CD4-positive, alpha-beta T cell treated with Interleukin-17A for 1 hour (primary cell): ENCODE data around the gene TMPRSS9.

ENCODE experiments used
- DNase-seq: peaks from one replicate; pipeline ENCODE4 v3.0.0-alpha.2; 2020

TMPRSS9 gene

GRCh38 chr19:2330255-2330631, 29.8 kb upstream of the TMPRSS9 start:
- no peak for DNase-seq

GRCh38 chr19:2330632-2331284, 29.3 kb upstream of the TMPRSS9 start:
- DNase-seq, result no peak

GRCh38 chr19:2331601-2332246, 28.3 kb upstream of the TMPRSS9 start:
- DNase-seq, result no peak

GRCh38 chr19:2332341-2333026, 27.6 kb upstream of the TMPRSS9 start:
- DNase-seq, result peak; percentile 45

GRCh38 chr19:2333027-2333806, 26.8 kb upstream of the TMPRSS9 start:
- no peak for DNase-seq

- DNase-seq, result no peak
These were observed 26.3 kb upstream of the TMPRSS9 start for GRCh38 chr19:2333807-2334211.

GRCh38 chr19:2334426-2334825, 25.6 kb upstream of the TMPRSS9 start:
- DNase-seq, result no peak

- no peak for DNase-seq
These were observed 24.8 kb upstream of the TMPRSS9 start for GRCh38 chr19:2334986-2335846.

- DNase-seq, result no peak
These were observed 24.2 kb upstream of the TMPRSS9 start for GRCh38 chr19:2335848-2336247.

GRCh38 chr19:2336528-2337328, 23.3 kb upstream of the TMPRSS9 start:
- no peak for DNase-seq

GRCh38 chr19:2337329-2337707, 22.7 kb upstream of the TMPRSS9 start:
- no peak for DNase-seq

GRCh38 chr19:2338055-2338615, 21.9 kb upstream of the TMPRSS9 start:
- no peak for DNase-seq

- DNase-seq, result no peak
These were observed 21.1 kb upstream of the TMPRSS9 start for GRCh38 chr19:2338751-2339643.

- no peak for DNase-seq
These were observed 20.3 kb upstream of the TMPRSS9 start for GRCh38 chr19:2339644-2340310.

- DNase-seq, result no peak
These were observed 19.4 kb upstream of the TMPRSS9 start for GRCh38 chr19:2340496-2341243.

- DNase-seq, result no peak
These were observed 18.8 kb upstream of the TMPRSS9 start for GRCh38 chr19:2341244-2341751.

- DNase-seq, result no peak
These were observed 18.1 kb upstream of the TMPRSS9 start for GRCh38 chr19:2341982-2342381.

- no peak for DNase-seq
These were observed 17.3 kb upstream of the TMPRSS9 start for GRCh38 chr19:2342656-2343288.
